ENCODE results near the gene PWWP3B. TPM values are rescaled to one million over a fixed set of nuclear protein-coding genes. Genes with fewer than 3 reads are reported as not detected.
"Not testable (repeated sequence)": the region's sequence is repeated elsewhere in the genome, so short reads cannot be mapped to it uniquely, and the experiment has no call there.

Gene PWWP3B
- total RNA-seq, 2 donors from 2014 or later: 0.81 to 4.3 TPM

DNA sequence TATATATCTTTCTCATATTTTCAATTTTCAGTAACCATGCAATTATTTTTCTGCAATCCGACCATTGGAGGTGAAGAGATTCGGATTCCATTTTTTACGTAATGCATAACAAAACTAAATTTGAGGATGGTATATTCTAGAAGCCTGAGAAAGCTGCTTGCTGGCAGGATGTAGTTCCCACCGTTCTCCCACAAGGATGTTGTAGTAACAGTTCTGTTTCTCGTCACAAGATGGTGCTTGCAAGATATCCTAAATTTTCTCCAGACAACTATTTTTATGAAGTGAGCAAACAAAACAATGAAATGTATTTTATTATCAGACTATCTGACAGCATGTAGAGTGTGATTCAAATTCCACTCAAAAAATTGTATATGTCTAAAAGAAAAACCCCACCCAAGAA is 10.7 kb downstream of the PWWP3B start:
- Mint-ChIP-seq H3K9me3 (peaks cover 85% of the 10 kb centered on the region), H3K36me3 (ENCODE audit: low read depth) (no peaks in the 10 kb centered on the region), H3K27ac (no peak overlapping the region), H3K27me3 (ENCODE audit: insufficient read depth) (no peaks in the 10 kb centered on the region), H3K4me1 (no peaks in the 10 kb centered on the region), H3K4me3 (no peak overlapping the region)
- 85% methylated on average over 3 of the region's 5 CpGs; no CpG with 5 or more reads in 1 of the 2 experiments for WGBS, 2 experiments (ENCODE audit: insufficient coverage in 1 of 2, insufficient read length in 1 of 2)
- H3K4me3 ChIP-seq (ENCODE audit: low read length): no peak overlapping the region
- peaks cover 8% of the 10 kb centered on the region for H3K9me3 ChIP-seq (ENCODE audit: control insufficient read depth, low read length)
- H3K27ac ChIP-seq (ENCODE audit: low read depth, low read length): no peak overlapping the region
- H3K27me3 ChIP-seq (ENCODE audit: control insufficient read depth, insufficient read depth, low read length, poor library complexity, severe bottlenecking): no peaks in the 10 kb centered on the region
- H3K9ac ChIP-seq (ENCODE audit: extremely low read depth, low read length, poor library complexity, severe bottlenecking): no peak overlapping the region
- no peaks in the 10 kb centered on the region for H3K36me3 ChIP-seq (ENCODE audit: control insufficient read depth, insufficient read depth, low read length)
- no peaks in the 10 kb centered on the region for H3K4me1 ChIP-seq (ENCODE audit: control insufficient read depth, insufficient read depth, low read length)
- DNase-seq: no peak
- TF ChIP-seq, protein P1, sequence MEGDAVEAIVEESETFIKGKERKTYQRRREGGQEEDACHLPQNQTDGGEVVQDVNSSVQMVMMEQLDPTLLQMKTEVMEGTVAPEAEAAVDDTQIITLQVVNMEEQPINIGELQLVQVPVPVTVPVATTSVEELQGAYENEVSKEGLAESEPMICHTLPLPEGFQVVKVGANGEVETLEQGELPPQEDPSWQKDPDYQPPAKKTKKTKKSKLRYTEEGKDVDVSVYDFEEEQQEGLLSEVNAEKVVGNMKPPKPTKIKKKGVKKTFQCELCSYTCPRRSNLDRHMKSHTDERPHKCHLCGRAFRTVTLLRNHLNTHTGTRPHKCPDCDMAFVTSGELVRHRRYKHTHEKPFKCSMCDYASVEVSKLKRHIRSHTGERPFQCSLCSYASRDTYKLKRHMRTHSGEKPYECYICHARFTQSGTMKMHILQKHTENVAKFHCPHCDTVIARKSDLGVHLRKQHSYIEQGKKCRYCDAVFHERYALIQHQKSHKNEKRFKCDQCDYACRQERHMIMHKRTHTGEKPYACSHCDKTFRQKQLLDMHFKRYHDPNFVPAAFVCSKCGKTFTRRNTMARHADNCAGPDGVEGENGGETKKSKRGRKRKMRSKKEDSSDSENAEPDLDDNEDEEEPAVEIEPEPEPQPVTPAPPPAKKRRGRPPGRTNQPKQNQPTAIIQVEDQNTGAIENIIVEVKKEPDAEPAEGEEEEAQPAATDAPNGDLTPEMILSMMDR (conservative IDR thresholded peaks at IDR 0.05): no peak

DNA sequence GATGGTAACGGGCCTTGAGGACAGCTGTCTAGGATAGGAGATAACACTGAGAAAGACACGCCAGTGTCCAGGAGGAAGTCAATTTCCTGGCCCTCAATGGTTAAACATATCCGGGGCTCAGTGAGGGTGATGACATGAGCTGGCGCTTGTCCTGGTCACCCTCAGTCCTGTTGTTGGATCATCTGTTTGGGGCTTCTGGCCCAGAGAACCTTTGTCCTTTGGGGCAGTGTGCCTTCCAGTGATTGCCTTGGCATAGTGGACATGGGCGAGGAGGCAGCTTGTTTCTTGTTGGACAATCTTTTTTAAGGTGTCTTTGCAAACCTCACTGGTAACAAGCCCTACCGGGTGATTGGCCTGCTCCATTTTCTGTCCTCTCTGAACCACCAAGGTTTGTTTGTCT is 15.6 kb downstream of the PWWP3B start:
- peaks cover 95% of the 10 kb centered on the region for H3K9me3 Mint-ChIP-seq
- not testable (repeated sequence) for H3K4me1 ChIP-seq (ENCODE audit: control insufficient read depth, insufficient read depth, low read length); H3K27me3 ChIP-seq (ENCODE audit: control insufficient read depth, insufficient read depth, low read length, poor library complexity, severe bottlenecking); H3K36me3 ChIP-seq (ENCODE audit: control insufficient read depth, insufficient read depth, low read length); H3K27me3 Mint-ChIP-seq (ENCODE audit: insufficient read depth); H3K27ac ChIP-seq (ENCODE audit: low read depth, low read length); H3K4me3 Mint-ChIP-seq; H3K27ac Mint-ChIP-seq; H3K9me3 ChIP-seq (ENCODE audit: control insufficient read depth, low read length); H3K9ac ChIP-seq (ENCODE audit: extremely low read depth, low read length, poor library complexity, severe bottlenecking); H3K4me1 Mint-ChIP-seq; H3K36me3 Mint-ChIP-seq (ENCODE audit: low read depth); DNase-seq; H3K4me3 ChIP-seq (ENCODE audit: low read length)
- WGBS, 2 experiments (ENCODE audit: insufficient coverage in 1 of 2, insufficient read length in 1 of 2): 85% methylated on average over 6 of the region's 6 CpGs; no CpG with 5 or more reads in 1 of the 2 experiments

DNA sequence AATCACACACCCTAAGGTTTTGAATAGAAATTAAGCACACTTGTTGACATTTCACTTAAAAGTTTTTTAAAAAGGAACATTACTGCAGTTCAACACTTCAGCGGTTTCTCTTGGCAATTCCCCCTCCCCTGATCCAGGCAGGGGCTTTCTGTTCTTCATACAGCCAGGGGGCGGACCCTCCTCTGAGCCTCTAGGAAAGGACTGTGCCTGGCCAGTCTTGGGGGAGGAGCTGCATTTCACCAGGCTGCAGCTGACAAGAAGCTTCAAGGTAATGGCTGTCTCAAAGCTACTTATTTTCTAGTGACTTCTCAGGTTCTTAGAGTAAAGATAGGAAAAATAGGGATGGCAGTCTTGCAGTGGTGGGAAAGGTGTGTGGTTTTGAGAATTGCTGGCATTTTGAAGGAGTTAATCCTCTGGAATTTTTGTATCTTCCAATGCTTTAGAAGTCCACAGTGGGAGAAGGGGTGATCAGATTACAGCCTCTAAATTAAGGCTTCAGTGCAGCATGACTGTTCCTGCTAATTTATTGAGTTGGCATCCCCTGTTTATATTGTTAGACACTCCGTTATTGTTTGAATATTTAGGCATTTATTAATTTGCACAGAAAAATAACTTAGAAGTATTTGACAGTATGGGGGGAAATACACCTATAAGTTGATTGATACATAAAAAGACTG is 33.5 kb downstream of the PWWP3B start:
- no peaks in the 10 kb centered on the region for H3K36me3 Mint-ChIP-seq (ENCODE audit: low read depth)
- 51% methylated on average over 3 of the region's 3 CpGs; no CpG with 5 or more reads in 1 of the 2 experiments for WGBS, 2 experiments (ENCODE audit: insufficient coverage in 1 of 2, insufficient read length in 1 of 2)
- H3K9me3 ChIP-seq (ENCODE audit: control insufficient read depth, low read length): peaks cover 12% of the 10 kb centered on the region
- no peak overlapping the region for H3K9ac ChIP-seq (ENCODE audit: extremely low read depth, low read length, poor library complexity, severe bottlenecking)
- no peaks in the 10 kb centered on the region for H3K36me3 ChIP-seq (ENCODE audit: control insufficient read depth, insufficient read depth, low read length)
- peak; percentile 75 for DNase-seq
- H3K27ac Mint-ChIP-seq: no peak overlapping the region
- TF ChIP-seq, protein P1 (conservative IDR thresholded peaks at IDR 0.05): no peak
- no peaks in the 10 kb centered on the region for H3K27me3 ChIP-seq (ENCODE audit: control insufficient read depth, insufficient read depth, low read length, poor library complexity, severe bottlenecking)
- no peak overlapping the region for H3K4me3 ChIP-seq (ENCODE audit: low read length)
- peaks cover 68% of the 10 kb centered on the region for H3K9me3 Mint-ChIP-seq
- no peaks in the 10 kb centered on the region for H3K27me3 Mint-ChIP-seq (ENCODE audit: insufficient read depth)
- H3K4me3 Mint-ChIP-seq: no peak overlapping the region
- H3K27ac ChIP-seq (ENCODE audit: low read depth, low read length): no peak overlapping the region
- H3K4me1 Mint-ChIP-seq: no peaks in the 10 kb centered on the region
- H3K4me1 ChIP-seq (ENCODE audit: control insufficient read depth, insufficient read depth, low read length): no peaks in the 10 kb centered on the region

DNA sequence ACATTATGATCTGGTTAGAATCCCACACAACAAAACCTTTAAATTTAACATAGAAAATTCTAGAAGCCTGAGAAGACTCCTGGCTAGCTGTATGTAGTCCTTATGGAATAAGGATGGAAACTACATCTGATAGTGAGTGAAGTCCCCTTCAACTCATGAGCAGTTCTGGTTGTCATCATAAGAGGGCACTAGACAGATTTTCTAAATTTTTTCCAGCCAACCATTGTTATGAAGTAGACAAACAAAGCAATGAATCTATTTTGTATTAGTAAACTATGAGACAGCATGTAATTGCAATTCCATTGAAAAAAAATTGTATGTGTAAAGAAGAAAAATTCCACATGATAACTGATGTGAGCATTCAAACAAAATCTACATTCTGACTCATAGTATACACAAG is 35.2 kb downstream of the PWWP3B start:
- no peak overlapping the region for H3K4me3 Mint-ChIP-seq

More for the DNA sequence above, 35.2 kb downstream of the PWWP3B start:
- Histone ChIP-seq H3K36me3 (ENCODE audit: control insufficient read depth, insufficient read depth, low read length) (no peaks in the 10 kb centered on the region), H3K27ac (ENCODE audit: low read depth, low read length) (no peak overlapping the region), H3K9me3 (ENCODE audit: control insufficient read depth, low read length) (peaks cover 10% of the 10 kb centered on the region), H3K27me3 (ENCODE audit: control insufficient read depth, insufficient read depth, low read length, poor library complexity, severe bottlenecking) (no peaks in the 10 kb centered on the region), H3K4me1 (ENCODE audit: control insufficient read depth, insufficient read depth, low read length) (no peaks in the 10 kb centered on the region), H3K4me3 (ENCODE audit: low read length) (no peak overlapping the region), H3K9ac (ENCODE audit: extremely low read depth, low read length, poor library complexity, severe bottlenecking) (no peak overlapping the region)
- no peak for DNase-seq
- TF ChIP-seq, protein P1 (conservative IDR thresholded peaks at IDR 0.05): no peak
- H3K27ac Mint-ChIP-seq: no peak overlapping the region
- H3K9me3 Mint-ChIP-seq: peaks cover 70% of the 10 kb centered on the region
- no peaks in the 10 kb centered on the region for H3K4me1 Mint-ChIP-seq
- H3K27me3 Mint-ChIP-seq (ENCODE audit: insufficient read depth): no peaks in the 10 kb centered on the region
- no peaks in the 10 kb centered on the region for H3K36me3 Mint-ChIP-seq (ENCODE audit: low read depth)

All from endodermal cell (in vitro differentiated cells).